Lung (tissue), 12 donors: ENCODE results near the gene CNTNAP2. TPM values are rescaled to one million over a fixed set of nuclear protein-coding genes. Genes with fewer than 3 reads are reported as not detected.
A peak's percentile ranks its signal among the peaks of the same experiment; 100 is the strongest.

Experiments used
- ATAC-seq: fragments of 200-7000 bp; cut with Tn5 transposase; one replicate; pipeline ENCODE4 v1.9.1; 2020; ENCODE audit warnings: moderate number of reproducible peaks; ENCODE audit not compliant: insufficient read depth, low FRiP score
- DNase-seq, 3 donors: peaks; one replicate each; pipeline ENCODE4 v3.0.0-alpha.2; 2013 to 2017
- H3K27ac ChIP-seq, 2 donors: one replicate each; pipeline ENCODE4 v1.5.1; 2013; ENCODE audit warnings: mild to moderate bottlenecking in 2 of 2, moderate library complexity in 2 of 2, control low read depth in 1 of 2, inconsistent platforms in 1 of 2, low read depth in 1 of 2, low read length in 1 of 2
- H3K27me3 ChIP-seq, 3 donors: one replicate each; pipeline ENCODE4 v1.5.1; 2013; ENCODE audit warnings: low read length in 2 of 3; ENCODE audit not compliant: control insufficient read depth in 3 of 3, insufficient read depth in 3 of 3
- H3K36me3 ChIP-seq, 4 donors: one replicate each; pipeline ENCODE4 v1.5.1; 2013; ENCODE audit warnings: low read length in 4 of 4, mild to moderate bottlenecking in 1 of 4, moderate library complexity in 1 of 4; ENCODE audit not compliant: control insufficient read depth in 4 of 4, insufficient read depth in 4 of 4
- H3K4me1 ChIP-seq, 5 donors: one replicate each; pipeline ENCODE4 v1.5.1; 2013; ENCODE audit warnings: low read length in 5 of 5, mild to moderate bottlenecking in 2 of 5, moderate library complexity in 1 of 5; ENCODE audit not compliant: control insufficient read depth in 5 of 5, insufficient read depth in 5 of 5
- H3K4me3 ChIP-seq: one replicate; pipeline ENCODE4 v1.5.1; 2013; ENCODE audit warnings: mild to moderate bottlenecking, control low read depth, moderate library complexity
- H3K9ac ChIP-seq, 2 donors: one replicate each; pipeline ENCODE4 v1.5.1; 2013; ENCODE audit warnings: low read length in 2 of 2, control low read depth in 1 of 2; ENCODE audit not compliant: insufficient read depth in 1 of 2
- H3K9me3 ChIP-seq, 4 donors: one replicate each; pipeline ENCODE4 v1.5.1; 2013; ENCODE audit warnings: low read length in 3 of 4, mild to moderate bottlenecking in 1 of 4, moderate library complexity in 1 of 4; ENCODE audit not compliant: control insufficient read depth in 4 of 4, insufficient read depth in 3 of 4
- WGBS, 2 donors: extraction: QIAGEN DNeasy Blood & Tissue Kit; methylation state at CpG; one replicate each; pipeline ENCODE4 v1.1.7; 2013; 5-methylcytosine and 5-hydroxymethylcytosine counted together
- polyA plus RNA-seq, 2 donors: library from polyadenylated mRNA; stranded (reverse); fragments of 200-250 nt; gene quantifications; one replicate each; pipeline ENCODE4 v1.2.1, GENCODE V29; 2013
- total RNA-seq, 2 donors: library from RNA; depleted of rRNA in 1 of 2; stranded (reverse); fragments of >200 nt in 1 of 2; gene quantifications; one replicate each; pipeline ENCODE4 v1.2.1, GENCODE V29; 2014 to 2021
- TF ChIP-seq, protein P1 (sequence below): IDR thresholded peaks from 2 replicates; pipeline ENCODE4 v1.5.1; 2012; ENCODE audit warnings: mild to moderate bottlenecking; ENCODE audit errors: control extremely low read depth, extremely low read depth
- donor health status: control.
- donor health status: control.
- donor health status: Bipolar disorder and iron deficiency.
- donor health status: healthy.
- donor health status: DM: yes; HTN: yes; CAD: no.

The CNTNAP2 gene
- total and polyA plus RNA-seq, 4 donors, result 0.18 to 45.3 (median 0.52) TPM

- Histone ChIP-seq H3K4me3 (no peak overlapping the region), H3K9ac (no peak overlapping the region), H3K27ac (no peak overlapping the region), H3K27me3 (no peaks in the 10 kb centered on the region), H3K36me3 (no peaks in the 10 kb centered on the region), H3K4me1 (peaks cover 0 to 9% (median 0%) of the 10 kb centered on the region in 5 donors), H3K9me3 (no peaks in the 10 kb centered on the region)
- TF ChIP-seq, protein P1, sequence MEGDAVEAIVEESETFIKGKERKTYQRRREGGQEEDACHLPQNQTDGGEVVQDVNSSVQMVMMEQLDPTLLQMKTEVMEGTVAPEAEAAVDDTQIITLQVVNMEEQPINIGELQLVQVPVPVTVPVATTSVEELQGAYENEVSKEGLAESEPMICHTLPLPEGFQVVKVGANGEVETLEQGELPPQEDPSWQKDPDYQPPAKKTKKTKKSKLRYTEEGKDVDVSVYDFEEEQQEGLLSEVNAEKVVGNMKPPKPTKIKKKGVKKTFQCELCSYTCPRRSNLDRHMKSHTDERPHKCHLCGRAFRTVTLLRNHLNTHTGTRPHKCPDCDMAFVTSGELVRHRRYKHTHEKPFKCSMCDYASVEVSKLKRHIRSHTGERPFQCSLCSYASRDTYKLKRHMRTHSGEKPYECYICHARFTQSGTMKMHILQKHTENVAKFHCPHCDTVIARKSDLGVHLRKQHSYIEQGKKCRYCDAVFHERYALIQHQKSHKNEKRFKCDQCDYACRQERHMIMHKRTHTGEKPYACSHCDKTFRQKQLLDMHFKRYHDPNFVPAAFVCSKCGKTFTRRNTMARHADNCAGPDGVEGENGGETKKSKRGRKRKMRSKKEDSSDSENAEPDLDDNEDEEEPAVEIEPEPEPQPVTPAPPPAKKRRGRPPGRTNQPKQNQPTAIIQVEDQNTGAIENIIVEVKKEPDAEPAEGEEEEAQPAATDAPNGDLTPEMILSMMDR, result no peak
- WGBS, 2 donors, result 61 to 89% methylated on average over 1 of the region's 1 CpG
- no peak for ATAC-seq
- peak in 1 of 3 donors; percentile 44 for DNase-seq
Observed at GRCh38 chr7:148238761-148239325, 2122.2 kb downstream of the CNTNAP2 start.

- 52 to 71% methylated on average over 3 of the region's 3 CpGs for WGBS, 2 donors
- no peak overlapping the region for H3K4me3 ChIP-seq
- ATAC-seq (no peak), DNase-seq (no peak)
- H3K9ac ChIP-seq, result no peak overlapping the region
- no peaks in the 10 kb centered on the region for H3K36me3 ChIP-seq
- TF ChIP-seq, protein P1, result no peak
- no peaks in the 10 kb centered on the region for H3K27me3 ChIP-seq
- peaks cover 0 to 9% (median 0%) of the 10 kb centered on the region in 5 donors for H3K4me1 ChIP-seq
- H3K27ac ChIP-seq, result no peak overlapping the region
- no peaks in the 10 kb centered on the region for H3K9me3 ChIP-seq
Observed at GRCh38 chr7:148241700-148242293, 2125.2 kb downstream of the CNTNAP2 start.

GRCh38 chr7:148242294-148242821, 2125.8 kb downstream of the CNTNAP2 start:
- 13 to 17% methylated on average over 17 of the region's 17 CpGs for WGBS, 2 donors
- TF ChIP-seq, protein P1, result peak; percentile 31
- ATAC-seq, result peak; percentile 79

More at GRCh38 chr7:148242294-148242821, 2125.8 kb downstream of the CNTNAP2 start:
- peak; percentile 39 to 84 (median 77) for DNase-seq
- Histone ChIP-seq H3K4me1 (peaks cover 0 to 9% (median 0%) of the 10 kb centered on the region in 5 donors), H3K36me3 (no peaks in the 10 kb centered on the region), H3K4me3 (no peak overlapping the region), H3K9ac (peak overlapping the region in 1 of 2 donors; percentile 56), H3K9me3 (no peaks in the 10 kb centered on the region), H3K27me3 (no peaks in the 10 kb centered on the region), H3K27ac (no peak overlapping the region)
